ENCODE results near the gene MEA1.

MEA1 gene

GRCh38 chr6:43037706-43038105, 24.0 kb upstream of the MEA1 start:
- no peak for DNase-seq

GRCh38 chr6:43037197-43037596, 23.5 kb upstream of the MEA1 start:
- DNase-seq = no peak

- DNase-seq = no peak
Observed at GRCh38 chr6:43036712-43037111, 23.0 kb upstream of the MEA1 start.

- no peak for DNase-seq
Observed at GRCh38 chr6:43035495-43036194, 21.9 kb upstream of the MEA1 start.

- DNase-seq = no peak
Observed at GRCh38 chr6:43034190-43034525, 20.4 kb upstream of the MEA1 start.

- DNase-seq = no peak
Observed at GRCh38 chr6:43033496-43034189, 19.9 kb upstream of the MEA1 start.

GRCh38 chr6:43032326-43032725, 18.6 kb upstream of the MEA1 start:
- DNase-seq = no peak

GRCh38 chr6:43029120-43029519, 15.4 kb upstream of the MEA1 start:
- DNase-seq = no peak

- DNase-seq = no peak
Observed at GRCh38 chr6:43026365-43026764, 12.6 kb upstream of the MEA1 start.

GRCh38 chr6:43024436-43024835, 10.7 kb upstream of the MEA1 start:
- DNase-seq = no peak

- DNase-seq = peak; percentile 36
Observed at GRCh38 chr6:43021270-43022047, 7.7 kb upstream of the MEA1 start, which contains the start of gene RRP36. RRP36 (plus strand) TSS chr6:43021623; CDS start chr6:43021655, 32 bp downstream.

GRCh38 chr6:43020847-43021246, 7.1 kb upstream of the MEA1 start:
- DNase-seq = no peak

- no peak for DNase-seq
Observed at GRCh38 chr6:43020052-43020705, 6.4 kb upstream of the MEA1 start.

- DNase-seq = no peak
Observed at GRCh38 chr6:43019152-43019551, 5.4 kb upstream of the MEA1 start.

- DNase-seq = no peak
Observed at GRCh38 chr6:43016943-43017334, 3.2 kb upstream of the MEA1 start.

- DNase-seq = no peak
Observed at GRCh38 chr6:43016176-43016942, 2.6 kb upstream of the MEA1 start.

- no peak for DNase-seq
Observed at GRCh38 chr6:43014434-43014909, 726 bp upstream of the MEA1 start.

GRCh38 chr6:43013097-43013842, 476 bp downstream of the MEA1 start:
- no peak for DNase-seq

- DNase-seq = no peak
Observed at GRCh38 chr6:43012364-43012763, 1.4 kb downstream of the MEA1 start.

GRCh38 chr6:43011207-43011606, 2.5 kb downstream of the MEA1 start:
- DNase-seq = no peak

- no peak for DNase-seq
Observed at GRCh38 chr6:43009124-43009523, 4.6 kb downstream of the MEA1 start.

GRCh38 chr6:43007126-43007525, 6.6 kb downstream of the MEA1 start:
- no peak for DNase-seq

Measured in NCI-H2029 treated with DMSO at 0.1 percent for 48 hours (cell line).